Mammary epithelial cell (primary cell): Measurements from ENCODE around the gene ZDHHC17.

Source experiments
- CTCF ChIP-seq, 2 donors: IDR thresholded peaks in 1 of 2; conservative IDR thresholded peaks in 1 of 2; 2 replicates each; pipeline ENCODE4 v1.5.1; 2011 to 2012; ENCODE audit warnings: inconsistent platforms in 2 of 2, low read length in 2 of 2, mild to moderate bottlenecking in 2 of 2, control low read depth in 1 of 2, low read depth in 1 of 2; ENCODE audit not compliant: insufficient read depth in 1 of 2; ENCODE audit errors: extremely low read depth in 1 of 2
- EZH2 ChIP-seq: IDR thresholded peaks from 2 replicates; pipeline ENCODE4 v1.6.1; 2012; ENCODE audit warnings: low read length, inconsistent platforms, borderline replicate concordance

DNA sequence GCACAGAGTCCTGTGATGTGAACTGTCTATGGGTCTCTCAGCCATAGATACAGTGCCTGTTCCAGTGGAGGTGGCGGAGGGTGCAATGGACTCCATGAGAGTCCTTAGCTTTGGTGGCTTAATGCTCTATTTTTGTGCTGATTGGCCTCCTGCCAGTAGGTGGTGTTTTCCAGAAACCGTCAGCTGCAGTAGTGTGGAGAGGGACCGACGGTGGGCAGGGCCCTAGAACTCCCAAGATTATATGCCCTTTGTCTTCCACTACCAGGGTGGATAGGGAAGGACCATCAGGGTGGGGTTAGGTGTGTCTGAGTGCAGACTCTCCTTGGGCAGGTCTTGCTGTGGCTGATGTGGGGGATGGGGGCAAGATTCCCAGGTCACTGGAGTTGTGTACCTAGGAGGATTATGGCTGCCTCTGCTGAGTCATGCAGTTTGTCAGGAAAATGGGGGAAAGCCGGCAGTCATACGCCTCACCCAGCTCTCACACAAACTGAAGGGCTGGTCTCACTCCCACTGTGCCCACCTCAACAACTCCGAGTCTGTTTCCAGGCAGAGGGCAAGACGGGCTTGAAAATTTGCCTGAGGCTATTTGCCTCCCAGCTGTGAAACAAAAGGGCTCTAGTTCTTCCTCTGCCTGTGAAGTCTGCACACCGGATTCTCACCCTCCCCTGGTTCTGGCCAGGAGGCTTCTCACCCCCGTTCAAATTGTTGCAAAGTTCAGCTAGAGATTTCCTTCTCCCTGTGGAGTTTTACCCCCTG is 24.9 kb upstream of the ZDHHC17 start:
- TF ChIP-seq CTCF (conservative IDR thresholded peaks at IDR 0.05 in 1 of 2, IDR thresholded peaks at IDR 0.05 in 1 of 2; ENCODE audit: extremely low read depth in 1 of 2, insufficient read depth in 1 of 2, low read depth in 1 of 2, low read length in 2 of 2): no peak
- no peak for TF ChIP-seq EZH2
